SK-N-SH treated with all-trans-retinoic acid at 6 μM for 48 hours (cell line): ENCODE results near the gene VGF.

ENCODE experiments used
- ARNTL ChIP-seq: fragments of 450-650 bp; formaldehyde crosslinking; IDR thresholded peaks from 2 replicates; pipeline ENCODE4 v1.5.0; 2020; ENCODE audit warnings: low read depth, mild to moderate bottlenecking, moderate library complexity, borderline replicate concordance
- ESRRG ChIP-seq: fragments of 250-450 bp; sonication (Bioruptor Pico); IDR thresholded peaks from 2 replicates; pipeline ENCODE4 v1.6.1; 2021; ENCODE audit warnings: mild to moderate bottlenecking
- GLIS3 ChIP-seq: fragments of 250-450 bp; sonication (Bioruptor Pico); IDR thresholded peaks from 2 replicates; pipeline ENCODE4 v1.5.0; 2020; ENCODE audit warnings: mild to moderate bottlenecking, moderate library complexity
- PPARA ChIP-seq: fragments of 250-450 bp; sonication (Bioruptor Pico); IDR thresholded peaks from 2 replicates; pipeline ENCODE4 v1.5.0; 2020; ENCODE audit warnings: mild to moderate bottlenecking, borderline replicate concordance
- RARB ChIP-seq: fragments of 250-450 bp; sonication (Bioruptor Pico); IDR thresholded peaks from 2 replicates; pipeline ENCODE4 v1.8.0; 2021; ENCODE audit warnings: mild to moderate bottlenecking, moderate library complexity
- ZNF565 ChIP-seq: fragments of 450-650 bp; formaldehyde crosslinking; conservative IDR thresholded peaks from 2 replicates; pipeline ENCODE4 v1.5.0; 2020; ENCODE audit warnings: low read depth, mild to moderate bottlenecking, moderate library complexity
- ZNF70 ChIP-seq: fragments of 450-650 bp; formaldehyde crosslinking; IDR thresholded peaks from 2 replicates; pipeline ENCODE4 v1.5.0; 2020; ENCODE audit warnings: mild to moderate bottlenecking, moderate library complexity
- TF ChIP-seq, protein P1 (sequence below): fragments of 250-450 bp; sonication (Bioruptor Pico); IDR thresholded peaks from 2 replicates; pipeline ENCODE4 v1.8.0; 2020; ENCODE audit warnings: mild to moderate bottlenecking, moderate library complexity, borderline replicate concordance
- TF ChIP-seq, protein P2 (sequence below): fragments of 250-450 bp; sonication (Bioruptor Pico); IDR thresholded peaks from 2 replicates; pipeline ENCODE4 v1.5.1; 2020; ENCODE audit warnings: low read depth, mild to moderate bottlenecking, moderate library complexity

DNA sequence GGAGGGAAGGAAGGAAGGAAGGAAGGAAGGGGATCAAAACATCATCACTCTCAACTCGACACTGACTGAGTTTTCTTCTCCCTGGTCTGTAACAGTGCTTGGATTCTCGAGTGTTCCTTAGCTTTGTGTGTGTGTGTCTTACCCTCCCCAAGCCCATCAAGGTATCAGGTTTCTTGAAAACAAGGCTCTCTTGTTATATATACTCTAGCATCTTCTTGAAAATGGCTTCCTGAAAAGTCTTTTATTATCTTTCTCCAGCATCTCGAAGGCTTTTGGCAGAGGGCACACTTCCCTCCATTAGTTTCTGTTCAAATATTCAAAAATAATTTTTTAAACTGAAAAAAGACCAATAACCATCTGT is 25.1 kb downstream of the VGF start:
- TF ChIP-seq PPARA (CRISPR knock-in tag) (no peak), ESRRG (CRISPR knock-in tag) (no peak), ZNF565 (CRISPR knock-in tag) (no peak), RARB (CRISPR knock-in tag) (no peak), ARNTL (CRISPR knock-in tag) (no peak), GLIS3 (CRISPR knock-in tag) (no peak), ZNF70 (CRISPR knock-in tag) (no peak)
- TF ChIP-seq, protein P1, sequence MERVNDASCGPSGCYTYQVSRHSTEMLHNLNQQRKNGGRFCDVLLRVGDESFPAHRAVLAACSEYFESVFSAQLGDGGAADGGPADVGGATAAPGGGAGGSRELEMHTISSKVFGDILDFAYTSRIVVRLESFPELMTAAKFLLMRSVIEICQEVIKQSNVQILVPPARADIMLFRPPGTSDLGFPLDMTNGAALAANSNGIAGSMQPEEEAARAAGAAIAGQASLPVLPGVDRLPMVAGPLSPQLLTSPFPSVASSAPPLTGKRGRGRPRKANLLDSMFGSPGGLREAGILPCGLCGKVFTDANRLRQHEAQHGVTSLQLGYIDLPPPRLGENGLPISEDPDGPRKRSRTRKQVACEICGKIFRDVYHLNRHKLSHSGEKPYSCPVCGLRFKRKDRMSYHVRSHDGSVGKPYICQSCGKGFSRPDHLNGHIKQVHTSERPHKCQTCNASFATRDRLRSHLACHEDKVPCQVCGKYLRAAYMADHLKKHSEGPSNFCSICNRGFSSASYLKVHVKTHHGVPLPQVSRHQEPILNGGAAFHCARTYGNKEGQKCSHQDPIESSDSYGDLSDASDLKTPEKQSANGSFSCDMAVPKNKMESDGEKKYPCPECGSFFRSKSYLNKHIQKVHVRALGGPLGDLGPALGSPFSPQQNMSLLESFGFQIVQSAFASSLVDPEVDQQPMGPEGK (CRISPR knock-in tag): no peak
- TF ChIP-seq, protein P2, sequence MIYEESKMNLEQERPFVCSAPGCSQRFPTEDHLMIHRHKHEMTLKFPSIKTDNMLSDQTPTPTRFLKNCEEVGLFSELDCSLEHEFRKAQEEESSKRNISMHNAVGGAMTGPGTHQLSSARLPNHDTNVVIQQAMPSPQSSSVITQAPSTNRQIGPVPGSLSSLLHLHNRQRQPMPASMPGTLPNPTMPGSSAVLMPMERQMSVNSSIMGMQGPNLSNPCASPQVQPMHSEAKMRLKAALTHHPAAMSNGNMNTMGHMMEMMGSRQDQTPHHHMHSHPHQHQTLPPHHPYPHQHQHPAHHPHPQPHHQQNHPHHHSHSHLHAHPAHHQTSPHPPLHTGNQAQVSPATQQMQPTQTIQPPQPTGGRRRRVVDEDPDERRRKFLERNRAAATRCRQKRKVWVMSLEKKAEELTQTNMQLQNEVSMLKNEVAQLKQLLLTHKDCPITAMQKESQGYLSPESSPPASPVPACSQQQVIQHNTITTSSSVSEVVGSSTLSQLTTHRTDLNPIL (CRISPR knock-in tag): no peak
